Putamen (tissue), 1 donor: ENCODE measurements around the gene EBI3.
"Not testable (repeated sequence)": the region's sequence is repeated elsewhere in the genome, so short reads cannot be mapped to it uniquely, and the experiment has no call there.

Source experiments
- DNase-seq: peaks from one replicate; pipeline ENCODE4 v3.0.0-alpha.2; 2016; ENCODE audit warnings: low spot score

Gene EBI3

GRCh38 chr19:4229179-4229931 is at the start of gene EBI3:
Gene EBI3, plus strand, starts transcription at chr19:4229523. Its CDS starts 28 bp downstream, at chr19:4229551.
- DNase-seq = no peak

- DNase-seq = no peak
Observed at GRCh38 chr19:4181053-4181508, 48.2 kb upstream of the EBI3 start.

GRCh38 chr19:4182084-4182810 is 47.1 kb upstream of the EBI3 start, which contains the start of the genes ANKRD24 and SIRT6:
Gene ANKRD24, plus strand, starts transcription at chr19:4182689. Its CDS starts 3,737 bp downstream, at chr19:4186426.
Gene SIRT6, minus strand, starts transcription at chr19:4182563. Its CDS starts 24 bp downstream, at chr19:4182539.
- peak; percentile 95 for DNase-seq

GRCh38 chr19:4183967-4184717 is 45.2 kb upstream of the EBI3 start:
- DNase-seq = no peak

GRCh38 chr19:4184718-4185352 is 44.5 kb upstream of the EBI3 start:
- no peak for DNase-seq

GRCh38 chr19:4185413-4186086 is 43.8 kb upstream of the EBI3 start:
- no peak for DNase-seq

GRCh38 chr19:4186087-4186993 is 43.0 kb upstream of the EBI3 start:
- DNase-seq = no peak

- no peak for DNase-seq
Observed at GRCh38 chr19:4187313-4188122, 41.8 kb upstream of the EBI3 start.

GRCh38 chr19:4189641-4190040 is 39.7 kb upstream of the EBI3 start:
- DNase-seq = no peak

GRCh38 chr19:4192537-4192936 is 36.8 kb upstream of the EBI3 start:
- not testable (repeated sequence) for DNase-seq

GRCh38 chr19:4194353-4194752 is 35.0 kb upstream of the EBI3 start:
- DNase-seq = no peak

GRCh38 chr19:4196009-4196408 is 33.3 kb upstream of the EBI3 start:
- DNase-seq = no peak

- no peak for DNase-seq
Observed at GRCh38 chr19:4196587-4197148, 32.7 kb upstream of the EBI3 start.

GRCh38 chr19:4197228-4197624 is 32.1 kb upstream of the EBI3 start:
- DNase-seq = no peak

- no peak for DNase-seq
Observed at GRCh38 chr19:4197625-4198466, 31.5 kb upstream of the EBI3 start.

- peak; percentile 46 for DNase-seq
Observed at GRCh38 chr19:4198467-4199126, 30.7 kb upstream of the EBI3 start.

GRCh38 chr19:4199699-4200293 is 29.5 kb upstream of the EBI3 start:
- no peak for DNase-seq
